Mucosa of stomach (tissue), 1 donor: ENCODE measurements around the gene PROSER1.
"Not testable (repeated sequence)": the region's sequence is repeated elsewhere in the genome, so short reads cannot be mapped to it uniquely, and the experiment has no call there.

ENCODE experiments used
- H3K27me3 ChIP-seq: one replicate; pipeline ENCODE4 v1.7.0; 2013; ENCODE audit warnings: mild to moderate bottlenecking, low read length; ENCODE audit not compliant: control insufficient read depth, insufficient read depth
- H3K36me3 ChIP-seq: one replicate; pipeline ENCODE4 v1.7.0; 2013; ENCODE audit warnings: low read length; ENCODE audit not compliant: control insufficient read depth, insufficient read depth
- H3K4me1 ChIP-seq: one replicate; pipeline ENCODE4 v1.7.0; 2013; ENCODE audit warnings: mild to moderate bottlenecking, low read length; ENCODE audit not compliant: control insufficient read depth, insufficient read depth
- H3K4me3 ChIP-seq: one replicate; pipeline ENCODE4 v1.7.0; 2013; ENCODE audit warnings: low read length
- H3K9ac ChIP-seq: one replicate; pipeline ENCODE4 v1.7.0; 2013; ENCODE audit warnings: mild to moderate bottlenecking, low read length, moderate library complexity
- H3K9me3 ChIP-seq: one replicate; pipeline ENCODE4 v1.7.0; 2013; ENCODE audit warnings: mild to moderate bottlenecking, low read length, moderate library complexity; ENCODE audit not compliant: control insufficient read depth
- donor health status: Pancreatic carcinoma.

The PROSER1 gene

GRCh38 chr13:39037880-39038568, at the start of gene PROSER1, which contains the start of gene NHLRC3:
Gene PROSER1 (minus strand): TSS chr13:39038089. CDS start chr13:39037242, 847 bp downstream.
Gene NHLRC3 (plus strand): TSS chr13:39038456. CDS start chr13:39038640, 184 bp downstream.
- Histone ChIP-seq H3K9ac (peak within 1 kb of the TSS; percentile 96), H3K36me3 (no peaks in the 10 kb centered on the region), H3K4me1 (peaks cover 8% of the 10 kb centered on the region), H3K27me3 (no peaks in the 10 kb centered on the region), H3K9me3 (no peaks in the 10 kb centered on the region), H3K4me3 (peak within 1 kb of the TSS; percentile 100)

GRCh38 chr13:39086251-39086945, 48.5 kb upstream of the PROSER1 start:
- H3K9ac ChIP-seq, H3K9me3 ChIP-seq, H3K4me1 ChIP-seq, H3K36me3 ChIP-seq, H3K27me3 ChIP-seq, H3K4me3 ChIP-seq: not testable (repeated sequence)

DNA sequence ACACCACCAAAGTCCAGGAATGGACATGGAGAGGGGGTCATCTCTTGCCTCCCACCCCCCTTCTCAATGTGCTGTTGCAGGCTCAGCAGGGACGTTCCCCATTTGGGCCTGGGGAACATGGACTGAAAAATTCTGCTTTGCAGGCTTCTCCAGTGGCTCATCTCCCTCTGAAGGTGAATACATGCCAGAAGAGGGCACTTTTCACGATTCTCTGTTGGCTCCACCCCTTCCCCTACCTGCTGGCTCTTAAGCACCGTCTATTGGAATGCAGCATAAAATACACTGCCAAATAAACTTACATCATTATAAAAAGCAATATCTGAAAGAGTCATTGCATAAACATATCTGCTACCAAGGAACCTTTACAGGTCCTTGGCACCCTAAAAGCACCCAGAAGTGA, 36.1 kb upstream of the PROSER1 start:
- H3K4me3 ChIP-seq = no peak overlapping the region
- H3K4me1 ChIP-seq = no peaks in the 10 kb centered on the region
- no peaks in the 10 kb centered on the region for H3K9me3 ChIP-seq
- no peaks in the 10 kb centered on the region for H3K27me3 ChIP-seq
- no peaks in the 10 kb centered on the region for H3K36me3 ChIP-seq
- H3K9ac ChIP-seq = no peak overlapping the region

DNA sequence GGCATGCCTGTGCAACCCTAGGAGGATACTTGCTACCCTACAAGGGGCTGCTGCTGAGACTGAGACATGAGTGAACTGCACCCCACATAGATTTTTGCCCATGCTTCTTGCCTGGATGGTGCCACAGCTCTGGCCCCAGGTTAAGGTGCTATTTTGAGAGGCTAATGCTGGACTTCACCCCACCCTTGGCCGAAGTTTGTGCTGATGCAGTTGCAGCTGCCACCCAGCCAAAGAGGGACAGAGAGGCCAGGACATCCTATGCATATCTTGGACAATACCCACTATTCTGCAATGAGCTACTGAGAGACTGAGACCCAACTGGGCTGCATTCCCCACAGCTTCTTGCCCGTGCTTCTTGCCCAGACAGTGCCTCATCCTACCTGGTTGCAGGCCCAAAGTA, 35.0 kb upstream of the PROSER1 start:
- no peaks in the 10 kb centered on the region for H3K9me3 ChIP-seq

GRCh38 chr13:39062004-39062403, 24.1 kb upstream of the PROSER1 start:
- H3K36me3 ChIP-seq = no peaks in the 10 kb centered on the region
- H3K4me3 ChIP-seq = no peak overlapping the region
- H3K9me3 ChIP-seq = no peaks in the 10 kb centered on the region
- no peak overlapping the region for H3K9ac ChIP-seq
- H3K4me1 ChIP-seq = no peaks in the 10 kb centered on the region
- H3K27me3 ChIP-seq = no peaks in the 10 kb centered on the region

More for the DNA sequence above, 35.0 kb upstream of the PROSER1 start:
- Histone ChIP-seq H3K36me3 (no peaks in the 10 kb centered on the region), H3K4me1 (no peaks in the 10 kb centered on the region), H3K9ac (no peak overlapping the region), H3K27me3 (no peaks in the 10 kb centered on the region), H3K4me3 (no peak overlapping the region)

- H3K9me3 ChIP-seq = no peaks in the 10 kb centered on the region
- no peaks in the 10 kb centered on the region for H3K36me3 ChIP-seq
- no peaks in the 10 kb centered on the region for H3K4me1 ChIP-seq
- H3K4me3 ChIP-seq = no peak overlapping the region
- no peak overlapping the region for H3K9ac ChIP-seq
- H3K27me3 ChIP-seq = no peaks in the 10 kb centered on the region
Observed at GRCh38 chr13:39058040-39058439, 20.2 kb upstream of the PROSER1 start.

GRCh38 chr13:39056018-39056417, 18.1 kb upstream of the PROSER1 start:
- Histone ChIP-seq H3K27me3 (no peaks in the 10 kb centered on the region), H3K36me3 (no peaks in the 10 kb centered on the region), H3K9me3 (no peaks in the 10 kb centered on the region), H3K9ac (no peak overlapping the region), H3K4me1 (no peaks in the 10 kb centered on the region), H3K4me3 (no peak overlapping the region)

DNA sequence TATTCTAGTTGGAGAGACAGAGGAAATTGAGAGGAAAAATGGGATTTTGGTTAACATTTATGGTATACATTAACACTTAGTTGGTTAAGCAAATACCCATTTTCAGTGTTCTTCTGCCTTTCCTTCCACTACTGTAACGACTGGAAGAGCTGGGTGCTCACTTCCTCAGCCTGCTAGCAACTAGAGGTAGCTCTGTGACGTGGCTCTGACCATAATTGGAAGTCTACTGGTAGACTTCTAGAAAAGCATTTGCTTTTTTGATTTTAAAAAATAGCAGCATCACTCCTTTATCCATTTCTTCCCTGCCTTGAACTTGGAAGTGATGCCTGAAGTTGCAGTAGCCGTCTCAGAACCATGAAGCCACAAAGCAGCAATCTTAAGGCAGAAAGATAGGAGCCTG, 16.2 kb upstream of the PROSER1 start:
- H3K4me1 ChIP-seq = no peaks in the 10 kb centered on the region
- no peaks in the 10 kb centered on the region for H3K36me3 ChIP-seq
- H3K9ac ChIP-seq = no peak overlapping the region
- no peaks in the 10 kb centered on the region for H3K27me3 ChIP-seq
- H3K4me3 ChIP-seq = no peak overlapping the region
- H3K9me3 ChIP-seq = no peaks in the 10 kb centered on the region

DNA sequence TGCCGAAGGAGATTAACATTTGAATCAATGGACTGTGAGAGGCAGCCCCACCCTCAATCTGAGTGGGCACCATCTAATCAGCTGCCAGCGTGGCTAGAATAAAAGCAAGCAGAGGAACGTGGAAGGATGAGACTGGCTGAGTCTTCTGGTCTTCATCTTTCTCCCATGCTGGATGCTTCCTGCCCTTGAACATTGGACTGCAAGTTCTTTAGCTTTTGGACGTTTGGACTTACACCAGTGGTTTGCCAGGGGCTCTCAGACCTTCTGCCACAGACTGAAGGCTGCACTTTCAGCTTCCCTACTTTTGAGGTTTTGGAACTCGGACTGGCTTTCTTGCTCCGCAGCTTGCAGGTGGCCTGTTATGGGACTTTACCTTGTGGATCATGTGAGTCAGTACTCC, 15.1 kb upstream of the PROSER1 start:
- H3K27me3 ChIP-seq = no peaks in the 10 kb centered on the region
- H3K4me3 ChIP-seq = no peak overlapping the region
- H3K9ac ChIP-seq = no peak overlapping the region
- H3K4me1 ChIP-seq = no peaks in the 10 kb centered on the region
- no peaks in the 10 kb centered on the region for H3K36me3 ChIP-seq
- H3K9me3 ChIP-seq = no peaks in the 10 kb centered on the region

GRCh38 chr13:39051157-39051556, 13.3 kb upstream of the PROSER1 start:
- Histone ChIP-seq H3K9me3 (no peaks in the 10 kb centered on the region), H3K4me3 (no peak overlapping the region), H3K4me1 (no peaks in the 10 kb centered on the region), H3K27me3 (no peaks in the 10 kb centered on the region), H3K9ac (no peak overlapping the region), H3K36me3 (no peaks in the 10 kb centered on the region)

GRCh38 chr13:39049274-39049673, 11.4 kb upstream of the PROSER1 start:
- Histone ChIP-seq H3K4me3 (no peak overlapping the region), H3K9ac (no peak overlapping the region), H3K36me3 (no peaks in the 10 kb centered on the region), H3K4me1 (no peaks in the 10 kb centered on the region), H3K27me3 (no peaks in the 10 kb centered on the region), H3K9me3 (no peaks in the 10 kb centered on the region)

DNA sequence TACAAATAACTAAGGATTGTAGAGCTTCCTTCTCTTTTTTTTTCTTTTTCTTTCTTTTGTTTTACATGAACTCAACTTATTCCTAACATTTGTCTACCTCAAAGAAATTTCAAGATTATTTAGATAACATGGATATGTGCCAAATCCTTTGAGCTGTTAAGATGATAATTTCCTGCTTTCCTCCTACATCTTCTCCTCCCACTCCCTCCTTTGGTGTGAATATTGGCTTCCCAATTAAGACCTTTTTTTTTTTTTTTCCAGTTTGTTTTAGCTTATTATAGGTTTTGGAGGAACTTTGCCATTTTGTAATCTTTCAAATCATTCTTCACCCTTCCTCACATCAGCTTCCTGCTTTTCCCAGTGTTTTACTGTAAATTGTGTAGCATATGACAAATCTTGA, 10.9 kb upstream of the PROSER1 start:
- Histone ChIP-seq H3K4me1 (no peaks in the 10 kb centered on the region), H3K4me3 (no peak overlapping the region), H3K27me3 (no peaks in the 10 kb centered on the region), H3K9me3 (no peaks in the 10 kb centered on the region), H3K36me3 (no peaks in the 10 kb centered on the region), H3K9ac (no peak overlapping the region)
